ENCODE results near the gene NRBP1. TPM values are rescaled to one million over a fixed set of nuclear protein-coding genes. Genes with fewer than 3 reads are reported as not detected.

NRBP1 gene
- total and polyA plus RNA-seq, 9 of the 15 experiments (the other 6 are each of a cell fraction or from before 2014, with no cell fraction given): 2.9 to 84.5 (median 36.9) TPM

DNA sequence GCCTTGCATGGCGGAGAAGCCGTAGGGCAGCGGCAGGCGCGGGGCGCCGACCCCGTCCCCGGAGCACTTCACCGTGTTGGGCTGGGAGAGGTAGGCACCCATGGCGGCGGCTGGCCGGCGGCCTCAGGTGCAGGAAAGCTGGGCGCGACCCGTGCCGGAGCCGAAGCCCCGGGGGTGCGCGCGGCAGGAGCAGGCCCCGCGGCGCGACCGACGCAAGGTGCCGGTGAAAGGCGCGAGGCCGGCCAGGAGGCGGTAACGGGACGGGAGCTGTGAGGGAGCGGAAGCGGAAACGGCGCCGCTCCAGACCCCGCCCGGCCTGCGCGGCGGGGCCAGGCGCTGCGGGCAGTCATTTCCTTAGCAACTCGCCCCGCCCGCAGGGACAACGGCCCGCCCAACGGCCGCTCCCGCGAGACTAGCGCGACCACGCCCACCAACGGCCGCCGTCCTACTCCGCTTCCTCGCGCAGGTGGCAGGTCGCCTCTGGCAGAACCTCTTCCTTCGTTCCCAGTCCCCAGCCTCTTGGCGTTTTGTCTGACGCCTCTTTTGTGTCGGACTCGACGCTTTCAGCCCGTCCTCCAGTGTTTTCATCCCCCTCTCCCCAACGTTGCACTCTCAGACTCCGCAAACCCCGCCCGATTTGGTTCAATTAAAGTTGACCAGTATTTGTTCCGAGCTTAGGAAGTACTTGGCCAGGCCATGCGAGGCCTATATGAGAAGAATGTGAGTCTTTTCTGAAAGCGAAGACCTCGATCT, 18.9 kb upstream of the NRBP1 start, which contains the start of gene PPM1G:
Gene PPM1G (minus strand): TSS at position 271 of the 753 bp plus-strand sequence. CDS start 169 bp downstream, at position 102.
- ATAC-seq: peak; percentile 98
- peak; percentile 93 for TF ChIP-seq SUPT5H (IDR thresholded peaks at IDR 0.05)
- TF ChIP-seq PHF20 (IDR thresholded peaks at IDR 0.05; ENCODE audit: partially characterized antibody): peak; percentile 76
- TF ChIP-seq, protein P1, sequence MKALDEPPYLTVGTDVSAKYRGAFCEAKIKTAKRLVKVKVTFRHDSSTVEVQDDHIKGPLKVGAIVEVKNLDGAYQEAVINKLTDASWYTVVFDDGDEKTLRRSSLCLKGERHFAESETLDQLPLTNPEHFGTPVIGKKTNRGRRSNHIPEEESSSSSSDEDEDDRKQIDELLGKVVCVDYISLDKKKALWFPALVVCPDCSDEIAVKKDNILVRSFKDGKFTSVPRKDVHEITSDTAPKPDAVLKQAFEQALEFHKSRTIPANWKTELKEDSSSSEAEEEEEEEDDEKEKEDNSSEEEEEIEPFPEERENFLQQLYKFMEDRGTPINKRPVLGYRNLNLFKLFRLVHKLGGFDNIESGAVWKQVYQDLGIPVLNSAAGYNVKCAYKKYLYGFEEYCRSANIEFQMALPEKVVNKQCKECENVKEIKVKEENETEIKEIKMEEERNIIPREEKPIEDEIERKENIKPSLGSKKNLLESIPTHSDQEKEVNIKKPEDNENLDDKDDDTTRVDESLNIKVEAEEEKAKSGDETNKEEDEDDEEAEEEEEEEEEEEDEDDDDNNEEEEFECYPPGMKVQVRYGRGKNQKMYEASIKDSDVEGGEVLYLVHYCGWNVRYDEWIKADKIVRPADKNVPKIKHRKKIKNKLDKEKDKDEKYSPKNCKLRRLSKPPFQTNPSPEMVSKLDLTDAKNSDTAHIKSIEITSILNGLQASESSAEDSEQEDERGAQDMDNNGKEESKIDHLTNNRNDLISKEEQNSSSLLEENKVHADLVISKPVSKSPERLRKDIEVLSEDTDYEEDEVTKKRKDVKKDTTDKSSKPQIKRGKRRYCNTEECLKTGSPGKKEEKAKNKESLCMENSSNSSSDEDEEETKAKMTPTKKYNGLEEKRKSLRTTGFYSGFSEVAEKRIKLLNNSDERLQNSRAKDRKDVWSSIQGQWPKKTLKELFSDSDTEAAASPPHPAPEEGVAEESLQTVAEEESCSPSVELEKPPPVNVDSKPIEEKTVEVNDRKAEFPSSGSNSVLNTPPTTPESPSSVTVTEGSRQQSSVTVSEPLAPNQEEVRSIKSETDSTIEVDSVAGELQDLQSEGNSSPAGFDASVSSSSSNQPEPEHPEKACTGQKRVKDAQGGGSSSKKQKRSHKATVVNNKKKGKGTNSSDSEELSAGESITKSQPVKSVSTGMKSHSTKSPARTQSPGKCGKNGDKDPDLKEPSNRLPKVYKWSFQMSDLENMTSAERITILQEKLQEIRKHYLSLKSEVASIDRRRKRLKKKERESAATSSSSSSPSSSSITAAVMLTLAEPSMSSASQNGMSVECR (CRISPR knock-in tag; IDR thresholded peaks at IDR 0.05): peak; percentile 93
- TF ChIP-seq CBX8 (IDR thresholded peaks at IDR 0.05; ENCODE audit: borderline replicate concordance, extremely low read depth, low read depth, low read length, poor library complexity, severe bottlenecking): no peak
- peak; percentile 93 for TF ChIP-seq CXXC5 (CRISPR knock-in tag; IDR thresholded peaks at IDR 0.05)
- 0 out of 2 replicates have a peak, but pooled peaks have one; percentile 48 for TF ChIP-seq ZNF41 (CRISPR knock-in tag; conservative IDR thresholded peaks at IDR 0.05)
- peak; percentile 40; the same call in 1 of the 2 replicates for TF ChIP-seq BHLHE40 (IDR thresholded peaks at IDR 0.05; ENCODE audit: low read length)
- no peak for TF ChIP-seq KAT8 (IDR thresholded peaks at IDR 0.05; ENCODE audit: low read depth)
- peak; percentile 43 for TF ChIP-seq CHD1 (IDR thresholded peaks at IDR 0.05; ENCODE audit: low read length)
- TF ChIP-seq SIN3B (IDR thresholded peaks at IDR 0.05; ENCODE audit: low read depth): peak; percentile 80
- TF ChIP-seq ZNF274 (IDR thresholded peaks at IDR 0.05; ENCODE audit: borderline replicate concordance, low read depth, low read length): no peak
- TF ChIP-seq, protein P2, sequence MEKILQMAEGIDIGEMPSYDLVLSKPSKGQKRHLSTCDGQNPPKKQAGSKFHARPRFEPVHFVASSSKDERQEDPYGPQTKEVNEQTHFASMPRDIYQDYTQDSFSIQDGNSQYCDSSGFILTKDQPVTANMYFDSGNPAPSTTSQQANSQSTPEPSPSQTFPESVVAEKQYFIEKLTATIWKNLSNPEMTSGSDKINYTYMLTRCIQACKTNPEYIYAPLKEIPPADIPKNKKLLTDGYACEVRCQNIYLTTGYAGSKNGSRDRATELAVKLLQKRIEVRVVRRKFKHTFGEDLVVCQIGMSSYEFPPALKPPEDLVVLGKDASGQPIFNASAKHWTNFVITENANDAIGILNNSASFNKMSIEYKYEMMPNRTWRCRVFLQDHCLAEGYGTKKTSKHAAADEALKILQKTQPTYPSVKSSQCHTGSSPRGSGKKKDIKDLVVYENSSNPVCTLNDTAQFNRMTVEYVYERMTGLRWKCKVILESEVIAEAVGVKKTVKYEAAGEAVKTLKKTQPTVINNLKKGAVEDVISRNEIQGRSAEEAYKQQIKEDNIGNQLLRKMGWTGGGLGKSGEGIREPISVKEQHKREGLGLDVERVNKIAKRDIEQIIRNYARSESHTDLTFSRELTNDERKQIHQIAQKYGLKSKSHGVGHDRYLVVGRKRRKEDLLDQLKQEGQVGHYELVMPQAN (IDR thresholded peaks at IDR 0.05; ENCODE audit: borderline replicate concordance): peak; percentile 27; the same call in 1 of the 2 replicates

More for the DNA sequence above, 18.9 kb upstream of the NRBP1 start, which contains the start of gene PPM1G:
- peak within 1 kb of the TSS; percentile 93 for H3K27ac ChIP-seq (ENCODE audit: extremely low read depth, low read depth, low read length)
- H3K4me3 ChIP-seq: peak within 1 kb of the TSS; percentile 99
- no peaks in the 10 kb centered on the region for H3K27me3 ChIP-seq (ENCODE audit: control insufficient read depth in 2 of 2, insufficient read depth in 2 of 2, low read length in 2 of 2)
- POLR2A ChIA-PET: interaction anchor here (0.6 to 5.0 kb wide), 21 partner anchors 8 to 927 kb away, joined by 3 to 46 read pairs (median 4); partner anchors contain the start of genes NRBP1, SLC4A1AP, SUPT7L and ZNF513
- H2AFZ ChIP-seq (ENCODE audit: low read depth, low read length): peak within 1 kb of the TSS; percentile 88
- peak; percentile 93 to 97 (median 94) for DNase-seq (ENCODE audit: extremely low read depth in 1 of 4, low spot score in 3 of 4)
- H3K79me2 ChIP-seq (ENCODE audit: control insufficient read depth, insufficient read depth, low read length): peaks cover 49% of the 10 kb centered on the region
- no peaks in the 10 kb centered on the region for H3K9me1 ChIP-seq (ENCODE audit: control insufficient read depth, insufficient read depth, low read length)
- H3K9ac ChIP-seq (ENCODE audit: insufficient read depth in 1 of 2, low read depth in 2 of 2, low read length in 2 of 2): peak within 1 kb of the TSS; percentile 90 to 100
- WGBS (ENCODE audit: insufficient coverage, low coverage, missing lambda C conversion rate): under 1% methylated on average over 75 of the region's 82 CpGs
- H3K4me2 ChIP-seq (ENCODE audit: insufficient read depth, low read length): peak within 1 kb of the TSS; percentile 88
- H3K9me3 ChIP-seq (replicated peaks; ENCODE audit: control insufficient read depth, insufficient read depth, low read depth, low read length): no peaks in the 10 kb centered on the region
- in situ Hi-C loops (cut with MboI) (no loop called here), intact Hi-C loops (cut with micrococcal nuclease) (loop anchor here (1.0 to 5.0 kb wide), 2 partner anchors 173 to 219 kb away; partner anchors contain the start of gene ZNF512)
- H3K36me3 ChIP-seq (ENCODE audit: control insufficient read depth, insufficient read depth, low read length): peaks cover 24% of the 10 kb centered on the region; the same call in 2 of the 3 replicates
- CTCF ChIA-PET (ENCODE audit: low intra/inter-chr PET ratio): interaction anchor here (1.2 to 3.0 kb wide), 2 partner anchors 80 to 274 kb away, joined by 4 to 35 read pairs; partner anchors contain the start of gene IFT172
- H4K20me1 ChIP-seq (replicated peaks; ENCODE audit: control insufficient read depth, insufficient read depth, low read length): no peaks in the 10 kb centered on the region
- peaks cover 6 to 26% of the 10 kb centered on the region in 2 experiments; a peak in 4 of 5 replicates for H3K4me1 ChIP-seq (replicated peaks in 1 of 2; ENCODE audit: control insufficient read depth in 2 of 2, insufficient read depth in 2 of 2, low read length in 2 of 2)
- peak; percentile 80 for FAIRE-seq
- no TSS peak for BruUV-seq (replicated peaks)

Measured in K562 (cell line).